ENCODE results near the gene SLPI. TPM values are rescaled to one million over a fixed set of nuclear protein-coding genes. Genes with fewer than 3 reads are reported as not detected.
A peak's percentile ranks its signal among the peaks of the same experiment; 100 is the strongest.

The SLPI gene
- total RNA-seq, 1 experiment from 2014 or later, result not detected

GRCh38 chr20:45275338-45275737 is 21.0 kb upstream of the SLPI start:
- no peak for DNase-seq (ENCODE audit: low read depth)

- no peak for DNase-seq (ENCODE audit: low read depth)
Observed at GRCh38 chr20:45269754-45270270, 15.4 kb upstream of the SLPI start.

GRCh38 chr20:45269056-45269455 is 14.7 kb upstream of the SLPI start:
- no peak for DNase-seq (ENCODE audit: low read depth)

GRCh38 chr20:45268531-45268930 is 14.2 kb upstream of the SLPI start:
- no peak for DNase-seq (ENCODE audit: low read depth)

- no peak for DNase-seq (ENCODE audit: low read depth)
Observed at GRCh38 chr20:45266977-45267376, 12.6 kb upstream of the SLPI start.

GRCh38 chr20:45263556-45264266 is 9.3 kb upstream of the SLPI start:
- no peak for DNase-seq (ENCODE audit: low read depth)

- DNase-seq (ENCODE audit: low read depth), result no peak
Observed at GRCh38 chr20:45258664-45259063, 4.3 kb upstream of the SLPI start.

GRCh38 chr20:45258259-45258658 is 3.9 kb upstream of the SLPI start:
- no peak for DNase-seq (ENCODE audit: low read depth)

GRCh38 chr20:45257711-45258110 is 3.3 kb upstream of the SLPI start:
- no peak for DNase-seq (ENCODE audit: low read depth)

GRCh38 chr20:45257161-45257560 is 2.8 kb upstream of the SLPI start:
- no peak for DNase-seq (ENCODE audit: low read depth)

- DNase-seq (ENCODE audit: low read depth), result no peak
Observed at GRCh38 chr20:45253261-45253660, 1.1 kb downstream of the SLPI start.

- DNase-seq (ENCODE audit: low read depth), result no peak
Observed at GRCh38 chr20:45251884-45252560, 2.3 kb downstream of the SLPI start.

GRCh38 chr20:45248609-45249008 is 5.8 kb downstream of the SLPI start:
- DNase-seq (ENCODE audit: low read depth), result no peak

GRCh38 chr20:45247865-45248264 is 6.5 kb downstream of the SLPI start:
- no peak for DNase-seq (ENCODE audit: low read depth)

- DNase-seq (ENCODE audit: low read depth), result no peak
Observed at GRCh38 chr20:45246109-45246508, 8.3 kb downstream of the SLPI start.

- no peak for DNase-seq (ENCODE audit: low read depth)
Observed at GRCh38 chr20:45238139-45238538, 16.2 kb downstream of the SLPI start.

- no peak for DNase-seq (ENCODE audit: low read depth)
Observed at GRCh38 chr20:45235995-45236394, 18.4 kb downstream of the SLPI start.

- no peak for DNase-seq (ENCODE audit: low read depth)
Observed at GRCh38 chr20:45230631-45231030, 23.7 kb downstream of the SLPI start.

GRCh38 chr20:45229264-45230056 is 24.9 kb downstream of the SLPI start:
- peak; percentile 54 for DNase-seq (ENCODE audit: low read depth)

GRCh38 chr20:45226287-45226686 is 28.1 kb downstream of the SLPI start:
- no peak for DNase-seq (ENCODE audit: low read depth)

- DNase-seq (ENCODE audit: low read depth), result no peak
Observed at GRCh38 chr20:45223136-45223535, 31.2 kb downstream of the SLPI start.

GRCh38 chr20:45221076-45221475 is 33.3 kb downstream of the SLPI start, which contains the start of gene SEMG2:
TSS of gene SEMG2 (plus strand) at chr20:45221373. CDS start at chr20:45221390, 17 bp downstream.
- no peak for DNase-seq (ENCODE audit: low read depth)

Data from HT1080 (cell line).